CD4-positive, alpha-beta T cell treated with Interleukin-15 for 4 hours (primary cell): Measurements from ENCODE around the gene RBMS1.
"Not testable (repeated sequence)": the region's sequence is repeated elsewhere in the genome, so short reads cannot be mapped to it uniquely, and the experiment has no call there.

ENCODE experiments used
- DNase-seq: peaks from one replicate; pipeline ENCODE4 v3.0.0-alpha.2; 2020; ENCODE audit warnings: low spot score

The RBMS1 gene

GRCh38 chr2:160501370-160501769 lies 7.8 kb upstream of the RBMS1 start:
- DNase-seq = no peak

GRCh38 chr2:160499865-160500264 lies 6.3 kb upstream of the RBMS1 start:
- no peak for DNase-seq

DNA sequence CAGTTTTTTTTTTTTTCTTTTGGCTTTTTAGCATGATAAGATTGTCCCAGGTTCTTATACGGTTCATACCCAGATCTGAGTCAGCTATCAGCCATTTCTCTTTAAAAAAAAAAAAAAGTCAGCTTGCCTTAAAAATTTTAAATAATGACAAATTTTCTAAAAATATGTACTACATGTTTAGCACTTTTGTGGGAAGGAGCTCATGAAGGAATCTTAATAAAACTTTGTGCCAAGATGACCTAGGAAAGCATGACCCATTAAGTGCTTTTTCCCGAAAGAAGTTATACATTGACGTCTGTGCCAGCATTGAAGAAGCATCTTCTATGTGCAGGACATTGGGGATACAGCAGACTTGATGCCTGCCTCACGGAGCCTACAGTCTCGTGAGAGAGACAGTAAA lies 4.5 kb upstream of the RBMS1 start:
- no peak for DNase-seq

GRCh38 chr2:160494201-160494644 lies 616 bp upstream of the RBMS1 start:
- DNase-seq = no peak

DNA sequence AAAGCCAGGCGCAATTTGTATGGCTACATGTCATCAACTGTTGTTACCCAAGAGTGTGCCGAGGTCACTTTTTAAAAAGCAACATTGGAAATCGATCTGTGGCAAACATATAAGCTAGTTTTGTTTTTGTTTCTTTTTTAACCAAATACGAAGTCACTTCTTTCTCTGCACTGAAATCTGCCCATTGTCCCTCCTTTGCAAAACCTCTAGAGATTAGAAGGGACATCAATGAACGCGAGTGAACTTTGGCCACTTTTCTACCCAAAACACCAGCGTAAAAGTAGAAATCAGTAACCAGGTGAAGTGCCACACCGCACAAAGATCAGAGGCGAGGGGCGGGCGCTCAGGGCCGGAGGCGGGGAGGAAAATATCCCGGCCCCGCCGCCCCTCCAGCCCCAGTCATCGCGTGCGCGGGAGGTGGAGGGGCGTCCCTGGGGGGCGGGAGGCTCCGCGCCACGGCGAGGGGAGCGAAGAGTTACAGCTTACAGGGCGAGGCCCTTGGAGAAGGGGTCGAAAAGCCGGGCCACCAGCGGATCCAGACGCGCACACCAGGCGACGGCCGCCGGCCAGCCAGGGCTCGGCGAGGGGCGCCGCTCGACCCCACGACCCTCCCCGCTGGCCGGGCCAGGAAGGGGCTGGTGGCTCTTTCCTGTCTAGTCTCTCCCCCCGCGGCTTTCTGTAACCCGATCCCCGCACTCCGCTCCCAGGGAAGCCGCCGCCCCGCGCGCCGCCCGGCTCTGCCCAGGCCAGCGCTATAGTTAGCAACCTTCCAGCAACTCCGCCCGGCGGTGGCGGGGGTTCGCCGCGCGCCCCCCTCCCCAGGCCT lies 993 bp downstream of the RBMS1 start:
- DNase-seq = peak; percentile 47

DNA sequence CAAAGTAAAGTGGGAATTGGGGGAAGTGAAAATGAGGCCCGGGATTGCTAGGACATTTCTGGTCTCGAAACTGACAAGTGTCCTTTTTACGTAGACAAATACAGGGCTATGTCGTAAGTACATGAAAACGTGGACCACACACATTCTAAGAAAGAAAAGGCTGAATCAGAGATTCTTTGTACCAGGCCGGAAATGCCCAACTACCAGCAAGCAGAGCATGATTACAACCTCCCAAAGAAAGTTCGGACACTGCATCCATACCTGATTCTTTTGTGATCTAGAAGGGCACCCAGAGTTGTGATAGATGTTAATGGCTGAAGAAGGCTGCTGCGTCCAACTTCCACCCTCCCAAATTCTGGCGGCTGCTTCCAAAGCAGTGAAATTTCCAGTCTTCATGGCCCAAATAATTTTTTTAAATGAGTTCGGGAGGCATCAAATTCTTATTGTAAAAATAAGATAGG lies 1.7 kb downstream of the RBMS1 start:
- DNase-seq = peak; percentile 39

- no peak for DNase-seq
Observed at GRCh38 chr2:160490733-160491685, 2.6 kb downstream of the RBMS1 start.

- DNase-seq = no peak
Observed at GRCh38 chr2:160489111-160489510, 4.5 kb downstream of the RBMS1 start.

DNA sequence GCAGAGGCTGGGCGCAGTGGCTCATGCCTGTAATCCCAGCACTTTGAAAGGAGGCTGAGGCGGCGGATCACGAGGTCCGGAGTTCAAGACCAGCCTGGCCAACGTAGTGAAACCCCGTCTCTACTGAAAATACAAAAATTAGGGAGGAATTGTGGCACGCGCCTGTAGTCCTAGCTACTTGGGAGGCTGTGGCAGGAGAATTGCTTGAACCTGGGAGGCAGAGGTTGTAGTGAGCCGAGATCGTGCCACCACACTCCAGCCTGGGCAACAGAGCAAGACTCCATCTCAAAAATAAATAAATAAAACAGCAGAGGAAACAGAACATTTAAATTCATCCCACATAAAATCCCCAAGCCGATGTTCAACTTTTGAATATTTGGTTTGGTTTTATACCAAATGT lies 5.3 kb downstream of the RBMS1 start:
- DNase-seq = not testable (repeated sequence)

- DNase-seq = no peak
Observed at GRCh38 chr2:160486341-160486740, 7.3 kb downstream of the RBMS1 start.

- DNase-seq = peak; percentile 69
Observed at GRCh38 chr2:160484859-160485520, 8.6 kb downstream of the RBMS1 start.

DNA sequence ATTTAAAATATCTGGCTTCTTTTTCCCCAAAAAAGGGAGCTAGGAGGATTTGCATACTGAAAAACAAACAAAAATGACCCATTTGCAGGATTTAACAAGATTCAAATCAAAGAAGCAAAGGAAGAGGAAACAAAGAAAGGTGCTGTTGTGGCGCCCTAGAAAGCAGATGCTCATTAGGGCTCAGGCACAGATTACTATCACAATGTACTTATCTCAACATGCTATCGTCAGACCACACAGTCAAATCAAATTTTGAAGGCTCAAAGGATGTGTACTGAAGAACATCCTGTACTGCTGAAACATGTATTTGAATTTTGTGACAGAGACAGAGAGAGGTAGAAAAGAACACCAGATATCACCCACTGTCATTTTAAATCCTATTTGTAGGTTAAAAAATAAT lies 10.9 kb downstream of the RBMS1 start:
- peak; percentile 58 for DNase-seq

GRCh38 chr2:160479269-160479668 lies 14.3 kb downstream of the RBMS1 start:
- DNase-seq = no peak

DNA sequence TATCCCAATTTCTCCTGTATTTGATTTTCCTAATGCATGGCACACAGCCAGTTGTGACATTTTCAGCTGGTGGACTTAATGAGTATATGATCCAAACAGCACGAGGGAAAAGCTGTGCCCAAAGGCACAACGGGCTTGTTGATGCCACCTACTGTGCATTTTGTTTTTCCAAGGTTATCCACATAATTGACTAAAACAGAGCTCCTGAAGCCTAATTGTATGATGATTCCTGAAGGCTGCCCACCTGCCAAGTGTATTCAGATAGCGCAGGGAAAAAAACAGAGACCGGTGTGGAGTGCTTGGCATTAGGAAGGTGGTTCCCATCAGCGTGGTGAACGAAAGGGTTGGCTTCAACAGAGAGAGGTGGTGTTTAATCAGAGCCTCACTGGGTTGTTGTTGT lies 14.9 kb downstream of the RBMS1 start:
- no peak for DNase-seq

- DNase-seq = no peak
Observed at GRCh38 chr2:160477032-160477431, 16.6 kb downstream of the RBMS1 start.

GRCh38 chr2:160474891-160475787 lies 18.5 kb downstream of the RBMS1 start:
- DNase-seq = no peak

GRCh38 chr2:160474319-160474645 lies 19.3 kb downstream of the RBMS1 start:
- no peak for DNase-seq

DNA sequence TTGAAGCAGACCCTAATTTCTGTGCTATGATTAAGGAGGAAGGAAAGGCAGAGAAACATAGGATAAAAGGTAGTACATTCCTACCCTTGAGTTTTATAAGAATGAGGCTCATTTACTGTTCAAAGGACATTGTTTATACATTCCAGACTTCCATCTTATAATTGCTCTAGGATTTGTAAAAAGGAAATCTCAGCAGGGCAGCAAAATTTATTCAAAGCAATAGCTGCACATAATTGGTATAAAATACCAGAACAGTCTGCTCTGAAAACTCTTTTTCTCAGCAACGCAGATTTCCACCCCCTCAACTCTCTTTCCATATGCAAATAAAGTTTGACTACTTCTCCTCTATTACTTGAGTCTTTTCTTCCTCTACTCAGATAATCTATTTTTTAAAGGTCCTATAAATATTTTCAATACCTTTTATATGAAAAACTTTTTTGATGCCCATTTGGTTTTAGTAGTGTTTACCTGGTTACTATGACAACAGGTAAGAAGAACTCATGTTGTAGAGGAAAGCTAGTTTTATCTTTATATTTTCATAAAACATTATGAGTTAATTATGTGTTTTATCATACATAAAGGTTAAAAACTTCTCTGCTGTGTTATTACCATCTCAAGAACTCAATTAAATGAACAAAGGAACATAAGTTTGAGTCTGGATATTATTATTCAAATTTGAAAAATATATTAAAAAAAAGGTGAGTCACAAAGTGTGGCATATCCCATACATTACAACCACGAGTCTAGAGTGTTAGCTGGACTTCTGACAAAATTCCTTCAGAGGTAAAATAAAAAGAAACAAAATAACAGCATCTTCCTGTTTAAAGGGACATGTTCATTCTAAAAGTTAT lies 19.9 kb downstream of the RBMS1 start:
- DNase-seq = no peak

DNA sequence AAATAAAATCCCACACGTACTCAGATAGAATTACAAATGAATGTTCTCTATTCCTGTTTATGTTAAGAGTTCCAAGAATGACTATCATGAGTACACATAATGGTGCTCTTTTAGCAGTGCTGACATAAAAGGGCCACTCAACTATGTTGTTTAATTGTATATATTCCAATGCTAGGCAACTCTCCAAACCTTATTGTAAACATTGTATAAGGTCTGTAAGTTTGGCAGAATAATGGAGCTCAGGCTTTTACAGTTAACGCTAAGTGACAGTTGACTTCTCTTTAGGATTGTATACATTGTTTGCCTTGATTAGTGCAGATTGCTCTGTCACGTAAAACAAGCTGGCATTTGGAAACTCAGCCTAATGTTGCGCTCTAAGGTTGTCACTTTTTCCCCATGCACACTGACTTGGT lies 20.8 kb downstream of the RBMS1 start:
- DNase-seq = peak; percentile 25

GRCh38 chr2:160471950-160472349 lies 21.7 kb downstream of the RBMS1 start:
- DNase-seq = peak; percentile 51
